Right kidney (tissue), 1 donor: ENCODE measurements around the gene TMEM132C.

Experiments used
- DNase-seq: peaks from one replicate; pipeline ENCODE4 v3.0.0-alpha.2; 2016

TMEM132C gene

GRCh38 chr12:128288357-128288756 is 21.4 kb downstream of the TMEM132C start:
- DNase-seq, result no peak

GRCh38 chr12:128288896-128289295 is 21.9 kb downstream of the TMEM132C start:
- DNase-seq, result no peak

GRCh38 chr12:128290938-128291337 is 24.0 kb downstream of the TMEM132C start:
- no peak for DNase-seq

- no peak for DNase-seq
Observed at GRCh38 chr12:128298091-128298748, 31.2 kb downstream of the TMEM132C start.

GRCh38 chr12:128305336-128305892 is 38.4 kb downstream of the TMEM132C start:
- no peak for DNase-seq

GRCh38 chr12:128307791-128308190 is 40.8 kb downstream of the TMEM132C start:
- no peak for DNase-seq

- DNase-seq, result no peak
Observed at GRCh38 chr12:128312661-128313060, 45.7 kb downstream of the TMEM132C start.

- no peak for DNase-seq
Observed at GRCh38 chr12:128313931-128314330, 47.0 kb downstream of the TMEM132C start.

GRCh38 chr12:128314611-128315010 is 47.6 kb downstream of the TMEM132C start:
- DNase-seq, result no peak

GRCh38 chr12:128316078-128316477 is 49.1 kb downstream of the TMEM132C start:
- DNase-seq, result no peak

- no peak for DNase-seq
Observed at GRCh38 chr12:128316973-128317526, 50.1 kb downstream of the TMEM132C start.

GRCh38 chr12:128318341-128318740 is 51.4 kb downstream of the TMEM132C start:
- DNase-seq, result no peak

GRCh38 chr12:128318946-128319345 is 52.0 kb downstream of the TMEM132C start:
- no peak for DNase-seq

GRCh38 chr12:128322341-128322740 is 55.4 kb downstream of the TMEM132C start:
- no peak for DNase-seq

- no peak for DNase-seq
Observed at GRCh38 chr12:128323145-128323920, 56.4 kb downstream of the TMEM132C start.

GRCh38 chr12:128325646-128326045 is 58.7 kb downstream of the TMEM132C start:
- no peak for DNase-seq

- DNase-seq, result no peak
Observed at GRCh38 chr12:128326406-128326805, 59.4 kb downstream of the TMEM132C start.

- no peak for DNase-seq
Observed at GRCh38 chr12:128328961-128329360, 62.0 kb downstream of the TMEM132C start.

- no peak for DNase-seq
Observed at GRCh38 chr12:128336204-128337070, 69.5 kb downstream of the TMEM132C start.

GRCh38 chr12:128337071-128337345 is 70.0 kb downstream of the TMEM132C start:
- DNase-seq, result no peak

- DNase-seq, result peak; percentile 23
Observed at GRCh38 chr12:128337431-128338170, 70.6 kb downstream of the TMEM132C start.
